GM21528 (cell line): ENCODE data around the gene USP54.

Experiments used
- ATAC-seq: cut with Tn5 transposase; IDR thresholded peaks from one replicate; pipeline ENCODE4 v1.9.1; 2021; ENCODE audit warnings: mild to moderate bottlenecking, moderate library complexity; ENCODE audit not compliant: unreplicated experiment, low FRiP score

USP54 gene

DNA sequence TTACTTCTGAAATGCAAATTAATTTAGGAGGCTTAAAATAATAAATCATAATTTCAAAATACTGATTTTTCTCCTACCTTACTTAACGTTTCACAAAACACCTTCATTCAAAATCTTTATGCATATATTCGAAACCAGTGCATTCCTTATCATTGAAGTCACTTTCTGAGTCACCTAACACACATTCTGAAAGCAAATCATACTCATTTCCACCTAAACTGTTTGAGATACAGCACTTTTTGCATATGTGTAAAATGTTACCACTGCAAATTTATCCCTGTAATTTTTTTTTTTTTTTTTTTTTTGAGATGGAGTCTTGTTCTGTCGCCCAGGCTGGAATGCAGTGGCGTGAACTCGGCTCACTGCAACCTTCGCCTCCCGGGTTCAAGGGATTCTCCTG, 111.0 kb downstream of the USP54 start:
- ATAC-seq, result no peak

DNA sequence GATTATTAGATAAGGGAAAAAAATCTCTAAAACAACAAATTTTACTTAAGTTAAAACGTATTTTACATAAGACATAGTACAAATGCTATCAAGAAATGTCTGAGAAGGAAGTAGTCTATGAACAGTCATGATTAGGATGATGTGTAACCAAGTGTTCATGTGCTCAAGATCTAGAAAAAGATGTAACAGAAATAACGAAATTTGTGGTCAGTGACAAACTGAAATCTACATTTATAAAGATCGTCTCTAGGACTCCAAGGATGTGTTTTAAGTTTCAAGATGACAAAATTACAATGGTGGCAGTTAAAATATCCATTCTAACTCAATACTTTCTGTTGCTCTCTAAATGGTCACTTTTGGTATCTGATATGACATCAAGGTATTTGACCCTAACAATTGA, 112.5 kb downstream of the USP54 start:
- ATAC-seq, result no peak

DNA sequence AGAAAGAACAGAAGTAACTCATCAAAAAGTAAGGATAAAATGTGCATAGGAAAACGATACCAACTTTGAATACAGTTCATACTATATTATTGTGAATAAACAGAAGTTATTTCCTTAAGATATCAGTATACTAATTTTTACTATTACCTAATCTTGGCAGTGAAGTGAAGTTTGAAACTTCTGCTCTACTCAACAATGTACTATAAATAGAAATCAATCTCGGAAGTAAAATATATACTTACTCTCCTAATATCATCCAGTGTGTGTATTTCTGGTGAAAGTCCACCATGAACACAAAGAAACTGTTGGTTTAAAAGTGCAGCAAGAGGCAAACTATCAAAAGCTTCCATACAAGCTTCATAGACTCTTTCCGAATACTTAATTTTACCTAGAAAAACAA, 119.9 kb downstream of the USP54 start:
- no peak for ATAC-seq

DNA sequence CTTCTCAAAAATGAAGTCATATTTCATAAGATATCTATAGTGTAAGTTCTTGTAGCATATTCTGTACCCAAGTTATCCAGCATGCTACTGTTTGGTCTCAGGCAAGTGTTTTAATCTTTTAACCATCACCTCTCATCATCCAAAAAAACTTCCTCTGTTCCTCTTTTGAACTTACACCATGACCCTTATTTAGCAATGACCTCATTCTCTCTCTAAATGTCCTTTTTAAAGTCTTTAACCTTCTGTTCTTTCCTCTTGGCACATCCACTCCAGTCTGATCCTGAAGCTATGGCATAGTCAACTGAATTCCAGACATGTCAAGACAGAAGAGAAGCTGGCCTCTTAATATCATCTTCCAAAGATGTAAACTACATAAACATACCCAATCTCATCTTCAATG, 121.6 kb downstream of the USP54 start:
- ATAC-seq, result no peak

- no peak for ATAC-seq
Measured at GRCh38 chr10:73467206-73467605, 123.9 kb downstream of the USP54 start.

GRCh38 chr10:73465978-73466726, 125.0 kb downstream of the USP54 start:
- ATAC-seq, result no peak

DNA sequence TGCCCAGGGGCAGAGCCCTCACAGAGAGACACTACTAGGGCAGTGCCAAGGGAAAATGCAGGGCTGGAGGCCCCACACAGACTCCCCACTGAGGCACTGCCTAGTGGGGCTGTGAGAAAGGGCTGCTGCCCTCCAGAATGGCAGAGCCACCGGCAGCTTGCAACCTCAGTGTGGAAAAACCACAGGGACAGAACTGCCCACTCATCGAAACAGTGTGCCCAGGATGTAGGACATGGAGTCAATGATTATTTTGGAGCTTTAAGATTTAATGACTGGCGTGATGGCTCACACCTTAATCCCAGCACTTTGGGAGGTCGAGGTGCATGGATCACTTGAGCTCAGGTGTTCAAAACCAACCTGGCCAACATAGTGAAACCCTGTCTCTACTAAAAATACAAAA, 130.2 kb downstream of the USP54 start:
- ATAC-seq, result no peak

DNA sequence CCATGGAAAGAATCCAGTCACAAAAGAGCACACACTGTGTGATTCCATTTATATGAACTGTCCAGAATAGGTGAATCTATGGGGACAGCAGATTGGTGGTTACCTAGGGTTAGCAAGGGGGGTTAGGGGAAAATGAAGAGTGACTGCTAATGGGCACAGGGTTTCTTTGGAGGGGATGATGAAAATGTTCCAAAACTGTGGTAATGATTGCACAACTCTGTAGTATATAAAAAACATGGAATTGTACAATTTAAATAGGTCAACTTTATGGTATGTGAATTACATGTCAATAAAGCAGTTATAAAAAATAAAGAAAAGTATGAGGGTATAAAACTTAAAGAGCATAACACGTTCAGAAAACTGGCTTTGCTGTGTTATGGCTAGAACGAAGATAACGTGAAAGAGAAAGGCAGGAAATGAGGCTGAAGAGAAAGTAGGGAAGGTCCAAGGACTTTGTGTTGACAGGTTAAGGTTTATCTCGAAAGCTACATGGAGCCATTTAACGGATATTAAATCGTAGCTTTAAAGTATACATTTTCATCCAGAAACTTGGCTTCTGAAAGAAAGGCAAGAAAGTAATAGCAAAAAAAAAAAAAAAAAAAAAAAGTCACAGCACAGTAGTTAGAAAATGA, 131.3 kb downstream of the USP54 start:
- no peak for ATAC-seq

DNA sequence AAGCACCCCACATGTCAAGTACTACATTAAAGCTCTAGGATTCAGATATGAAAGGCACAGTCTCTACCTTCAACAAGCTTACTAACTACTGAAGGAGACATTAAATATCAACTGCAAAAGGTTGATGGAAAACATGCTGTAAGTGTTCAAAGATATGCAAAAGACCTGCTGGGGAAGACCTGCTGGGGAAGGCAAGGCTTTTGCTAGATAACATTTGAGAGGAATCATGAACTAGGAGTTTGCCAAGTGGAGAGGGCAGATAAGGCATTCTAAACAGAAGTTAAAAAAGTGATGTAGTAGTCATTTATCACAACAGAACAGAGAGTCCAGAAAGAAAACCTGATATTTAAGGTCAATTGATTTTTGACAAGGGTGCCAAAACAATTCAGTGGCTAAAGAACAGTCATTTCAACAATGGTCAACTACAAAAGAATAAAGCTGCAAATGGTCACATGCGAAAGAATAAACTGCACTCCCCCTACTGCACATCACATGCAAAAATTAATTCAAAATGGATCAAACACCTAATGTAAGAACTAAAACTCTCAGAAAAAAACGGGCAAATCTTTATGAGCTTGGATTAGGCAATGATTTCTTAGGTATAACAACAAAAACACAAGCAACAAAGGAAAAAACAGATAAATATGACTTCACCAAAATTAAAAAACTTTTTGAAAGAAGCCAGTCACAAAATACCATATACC, 134.8 kb downstream of the USP54 start:
- no peak for ATAC-seq

DNA sequence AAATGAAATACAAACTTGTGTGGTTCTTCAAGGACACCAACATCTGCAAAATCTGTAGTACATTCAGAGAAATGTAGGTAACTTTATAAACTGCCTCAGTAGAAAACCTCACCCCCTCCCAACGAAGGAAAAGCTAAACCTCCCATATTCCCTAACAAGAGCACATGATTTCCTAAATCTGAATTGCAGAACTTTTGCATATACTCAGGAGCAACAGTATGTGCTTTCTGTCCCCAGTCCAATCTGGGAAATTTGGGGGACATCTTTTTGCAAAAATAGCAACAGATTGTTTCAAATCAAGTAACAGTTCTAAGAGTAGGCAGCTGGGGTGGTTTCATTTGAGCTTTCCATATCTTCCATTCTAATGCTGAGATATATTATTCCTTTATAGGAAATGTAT, 142.0 kb downstream of the USP54 start:
- no peak for ATAC-seq

GRCh38 chr10:73448384-73448783, 142.8 kb downstream of the USP54 start:
- no peak for ATAC-seq
